ENCODE results near the gene CREBZF.
"Not testable (repeated sequence)": the region's sequence is repeated elsewhere in the genome, so short reads cannot be mapped to it uniquely, and the experiment has no call there.

Gene CREBZF

GRCh38 chr11:85619499-85619898 lies 45.4 kb downstream of the CREBZF start:
- DNase-seq, result no peak

GRCh38 chr11:85611643-85612042 lies 53.3 kb downstream of the CREBZF start:
- DNase-seq, result not testable (repeated sequence)
